Ishikawa (cell line): Measurements from ENCODE around the gene ATXN3L.

ENCODE experiments used
- CEBPB ChIP-seq: IDR thresholded peaks from 2 replicates; pipeline ENCODE4 v1.6.1; 2012
- CREB1 ChIP-seq: IDR thresholded peaks from 2 replicates; pipeline ENCODE4 v1.6.1; 2012; ENCODE audit warnings: low read depth
- EGR1 ChIP-seq: IDR thresholded peaks from 2 replicates; pipeline ENCODE4 v1.6.1; 2012
- EP300 ChIP-seq: IDR thresholded peaks from 2 replicates; pipeline ENCODE4 v1.6.1; 2012; ENCODE audit warnings: borderline replicate concordance
- MAX ChIP-seq: IDR thresholded peaks from 2 replicates; pipeline ENCODE4 v1.6.1; 2012
- NFIC ChIP-seq: IDR thresholded peaks from 2 replicates; pipeline ENCODE4 v1.6.1; 2012
- RAD21 ChIP-seq: IDR thresholded peaks from 2 replicates; pipeline ENCODE4 v1.6.1; 2012; ENCODE audit warnings: low read depth
- TAF1 ChIP-seq: IDR thresholded peaks from 2 replicates; pipeline ENCODE4 v1.6.1; 2012; ENCODE audit warnings: low read depth, mild to moderate bottlenecking
- TCF12 ChIP-seq: IDR thresholded peaks from 2 replicates; pipeline ENCODE4 v1.6.1; 2012; ENCODE audit warnings: low read depth
- TEAD4 ChIP-seq: IDR thresholded peaks from 2 replicates; pipeline ENCODE4 v1.6.1; 2012
- USF1 ChIP-seq: IDR thresholded peaks from 2 replicates; pipeline ENCODE4 v1.6.1; 2012
- YY1 ChIP-seq: IDR thresholded peaks from 2 replicates; pipeline ENCODE4 v1.6.1; 2012; ENCODE audit warnings: low read depth
- ZBTB7A ChIP-seq: IDR thresholded peaks from 2 replicates; pipeline ENCODE4 v1.6.1; 2012; ENCODE audit warnings: low read depth
- TF ChIP-seq, protein P1 (sequence below): IDR thresholded peaks from 2 replicates; pipeline ENCODE4 v1.6.1; 2012; ENCODE audit warnings: low read depth, mild to moderate bottlenecking

- TF ChIP-seq YY1 = no peak
- no peak for TF ChIP-seq CEBPB
- TF ChIP-seq EP300 = no peak
- no peak for TF ChIP-seq CREB1
- no peak for TF ChIP-seq RAD21
- no peak for TF ChIP-seq MAX
- no peak for TF ChIP-seq NFIC
- TF ChIP-seq TEAD4 = no peak
- no peak for TF ChIP-seq TAF1
- no peak for TF ChIP-seq ZBTB7A
- TF ChIP-seq USF1 = no peak
- TF ChIP-seq, protein P1, sequence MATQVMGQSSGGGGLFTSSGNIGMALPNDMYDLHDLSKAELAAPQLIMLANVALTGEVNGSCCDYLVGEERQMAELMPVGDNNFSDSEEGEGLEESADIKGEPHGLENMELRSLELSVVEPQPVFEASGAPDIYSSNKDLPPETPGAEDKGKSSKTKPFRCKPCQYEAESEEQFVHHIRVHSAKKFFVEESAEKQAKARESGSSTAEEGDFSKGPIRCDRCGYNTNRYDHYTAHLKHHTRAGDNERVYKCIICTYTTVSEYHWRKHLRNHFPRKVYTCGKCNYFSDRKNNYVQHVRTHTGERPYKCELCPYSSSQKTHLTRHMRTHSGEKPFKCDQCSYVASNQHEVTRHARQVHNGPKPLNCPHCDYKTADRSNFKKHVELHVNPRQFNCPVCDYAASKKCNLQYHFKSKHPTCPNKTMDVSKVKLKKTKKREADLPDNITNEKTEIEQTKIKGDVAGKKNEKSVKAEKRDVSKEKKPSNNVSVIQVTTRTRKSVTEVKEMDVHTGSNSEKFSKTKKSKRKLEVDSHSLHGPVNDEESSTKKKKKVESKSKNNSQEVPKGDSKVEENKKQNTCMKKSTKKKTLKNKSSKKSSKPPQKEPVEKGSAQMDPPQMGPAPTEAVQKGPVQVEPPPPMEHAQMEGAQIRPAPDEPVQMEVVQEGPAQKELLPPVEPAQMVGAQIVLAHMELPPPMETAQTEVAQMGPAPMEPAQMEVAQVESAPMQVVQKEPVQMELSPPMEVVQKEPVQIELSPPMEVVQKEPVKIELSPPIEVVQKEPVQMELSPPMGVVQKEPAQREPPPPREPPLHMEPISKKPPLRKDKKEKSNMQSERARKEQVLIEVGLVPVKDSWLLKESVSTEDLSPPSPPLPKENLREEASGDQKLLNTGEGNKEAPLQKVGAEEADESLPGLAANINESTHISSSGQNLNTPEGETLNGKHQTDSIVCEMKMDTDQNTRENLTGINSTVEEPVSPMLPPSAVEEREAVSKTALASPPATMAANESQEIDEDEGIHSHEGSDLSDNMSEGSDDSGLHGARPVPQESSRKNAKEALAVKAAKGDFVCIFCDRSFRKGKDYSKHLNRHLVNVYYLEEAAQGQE = no peak
- no peak for TF ChIP-seq EGR1
- no peak for TF ChIP-seq TCF12
These were observed 42.9 kb downstream of the ATXN3L start for GRCh38 chrX:13276991-13277390.
